ENCODE results near the gene PDGFD. TPM values are rescaled to one million over a fixed set of nuclear protein-coding genes. Genes with fewer than 3 reads are reported as not detected.

Gene PDGFD
- total RNA-seq, 1 experiment from 2014 or later, result not detected

- DNase-seq (ENCODE audit: low read depth), result no peak
These were observed 163.1 kb downstream of the PDGFD start for GRCh38 chr11:104000798-104001197.

GRCh38 chr11:103998826-103999508 lies 165.0 kb downstream of the PDGFD start:
- no peak for DNase-seq (ENCODE audit: low read depth)

- no peak for DNase-seq (ENCODE audit: low read depth)
These were observed 166.9 kb downstream of the PDGFD start for GRCh38 chr11:103997082-103997481.

- no peak for DNase-seq (ENCODE audit: low read depth)
These were observed 168.1 kb downstream of the PDGFD start for GRCh38 chr11:103995896-103996295.

GRCh38 chr11:103994518-103994917 lies 169.4 kb downstream of the PDGFD start:
- no peak for DNase-seq (ENCODE audit: low read depth)

- no peak for DNase-seq (ENCODE audit: low read depth)
These were observed 169.9 kb downstream of the PDGFD start for GRCh38 chr11:103994094-103994493.

- no peak for DNase-seq (ENCODE audit: low read depth)
These were observed 170.4 kb downstream of the PDGFD start for GRCh38 chr11:103993507-103993906.

- no peak for DNase-seq (ENCODE audit: low read depth)
These were observed 175.4 kb downstream of the PDGFD start for GRCh38 chr11:103988595-103988969.

- DNase-seq (ENCODE audit: low read depth), result no peak
These were observed 176.0 kb downstream of the PDGFD start for GRCh38 chr11:103987629-103988594.

GRCh38 chr11:103985041-103985440 lies 178.9 kb downstream of the PDGFD start:
- DNase-seq (ENCODE audit: low read depth), result no peak

GRCh38 chr11:103980108-103980507 lies 183.8 kb downstream of the PDGFD start:
- DNase-seq (ENCODE audit: low read depth), result no peak

GRCh38 chr11:103978616-103979595 lies 185.0 kb downstream of the PDGFD start:
- no peak for DNase-seq (ENCODE audit: low read depth)

- no peak for DNase-seq (ENCODE audit: low read depth)
These were observed 191.9 kb downstream of the PDGFD start for GRCh38 chr11:103972013-103972412.

- DNase-seq (ENCODE audit: low read depth), result no peak
These were observed 193.2 kb downstream of the PDGFD start for GRCh38 chr11:103970701-103971249.

GRCh38 chr11:103968685-103969084 lies 195.3 kb downstream of the PDGFD start:
- DNase-seq (ENCODE audit: low read depth), result no peak

GRCh38 chr11:103967985-103968384 lies 196.0 kb downstream of the PDGFD start:
- DNase-seq (ENCODE audit: low read depth), result no peak

GRCh38 chr11:103964390-103964789 lies 199.6 kb downstream of the PDGFD start:
- DNase-seq (ENCODE audit: low read depth), result no peak

- no peak for DNase-seq (ENCODE audit: low read depth)
These were observed 200.3 kb downstream of the PDGFD start for GRCh38 chr11:103963648-103964047.

- DNase-seq (ENCODE audit: low read depth), result no peak
These were observed 202.9 kb downstream of the PDGFD start for GRCh38 chr11:103961010-103961409.

GRCh38 chr11:103960108-103960507 lies 203.8 kb downstream of the PDGFD start:
- no peak for DNase-seq (ENCODE audit: low read depth)

- no peak for DNase-seq (ENCODE audit: low read depth)
These were observed 204.5 kb downstream of the PDGFD start for GRCh38 chr11:103959279-103959942.
